Dedifferentiated amniotic fluid mesenchymal stem cell (primary cell): ENCODE results near the gene HOXC10.

Experiments used
- DNase-seq: peaks from one replicate; pipeline ENCODE4 v3.0.0-alpha.2; 2016; ENCODE audit errors: extremely low spot score

HOXC10 gene

DNA sequence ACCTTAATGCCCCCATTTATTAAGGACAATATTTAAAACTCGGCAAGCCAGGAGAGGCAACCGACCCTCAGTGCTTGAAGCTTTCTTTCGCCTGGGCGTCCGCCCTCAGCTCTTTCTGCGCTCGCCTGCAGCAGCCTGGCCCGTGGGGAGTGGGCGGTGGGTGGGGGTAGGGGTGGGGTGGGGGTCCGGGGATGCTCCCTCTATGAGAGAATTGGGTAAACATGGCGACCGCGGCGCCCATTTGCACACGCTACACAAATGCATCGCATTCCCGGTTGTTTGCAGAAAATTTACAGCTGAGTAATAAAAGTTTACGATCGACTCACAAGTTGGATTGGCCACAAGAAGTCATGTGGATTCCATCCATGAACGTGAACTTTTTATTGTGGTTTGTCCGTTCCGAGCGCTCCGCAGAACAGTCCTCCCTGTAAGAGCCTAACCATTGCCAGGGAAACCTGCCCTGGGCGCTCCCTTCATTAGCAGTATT lies 31.6 kb downstream of the HOXC10 start:
- no peak for DNase-seq

DNA sequence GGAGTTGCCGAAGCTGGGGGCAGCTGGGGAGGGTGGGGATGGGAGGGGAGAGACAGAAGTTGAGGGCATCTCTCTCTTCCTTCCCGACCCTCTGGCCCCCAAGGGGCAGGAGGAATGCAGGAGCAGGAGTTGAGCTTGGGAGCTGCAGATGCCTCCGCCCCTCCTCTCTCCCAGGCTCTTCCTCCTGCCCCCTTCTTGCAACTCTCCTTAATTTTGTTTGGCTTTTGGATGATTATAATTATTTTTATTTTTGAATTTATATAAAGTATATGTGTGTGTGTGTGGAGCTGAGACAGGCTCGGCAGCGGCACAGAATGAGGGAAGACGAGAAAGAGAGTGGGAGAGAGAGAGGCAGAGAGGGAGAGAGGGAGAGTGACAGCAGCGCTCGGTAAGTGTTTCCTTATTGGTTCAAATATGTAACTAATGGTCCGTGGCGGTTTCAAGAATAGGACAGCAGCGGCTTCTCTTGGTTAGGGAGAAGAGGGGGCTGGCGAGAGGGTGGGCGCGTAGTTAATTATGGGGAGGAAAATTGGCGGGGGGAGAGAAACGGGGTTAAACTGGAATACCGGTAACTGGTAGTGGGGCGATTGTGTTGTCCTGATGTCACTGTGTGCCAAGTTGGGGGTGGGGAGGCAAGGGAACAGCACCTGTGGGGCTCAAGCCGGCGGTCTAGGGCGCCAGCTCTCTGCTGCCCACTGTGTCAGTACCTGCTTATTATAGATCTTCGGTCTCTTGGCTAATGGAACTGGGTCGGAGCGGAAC lies 32.3 kb downstream of the HOXC10 start:
- DNase-seq, result no peak

DNA sequence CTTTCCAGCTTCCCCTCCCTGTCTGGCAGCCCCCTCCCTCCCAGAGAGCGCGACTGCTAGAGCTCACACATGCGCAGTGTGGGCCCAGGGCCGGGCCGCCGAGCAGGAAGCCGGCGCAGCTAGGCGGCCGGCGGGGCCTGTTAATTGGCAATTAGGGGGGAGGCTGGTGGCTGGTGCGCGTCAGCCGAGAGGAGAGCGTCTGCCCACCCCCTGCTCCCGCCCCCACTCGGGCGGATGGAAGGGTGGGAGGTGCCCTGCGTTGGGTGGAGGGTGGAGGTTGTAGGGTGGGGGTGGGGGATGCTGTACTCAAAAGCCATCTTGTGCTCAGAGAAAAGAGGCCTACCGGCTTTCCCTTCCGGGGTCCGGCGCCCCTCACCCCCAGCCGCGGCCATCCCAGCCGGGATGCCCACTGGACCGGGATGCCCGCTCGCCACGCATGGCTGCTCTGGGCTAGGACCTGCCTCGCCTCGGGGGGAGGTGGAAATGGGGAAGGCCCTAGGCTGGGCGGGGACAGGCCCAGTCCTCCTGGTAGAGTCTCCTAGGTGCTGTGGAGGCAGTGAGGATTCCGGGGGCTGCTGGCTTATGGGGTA lies 33.0 kb downstream of the HOXC10 start:
- DNase-seq, result no peak

DNA sequence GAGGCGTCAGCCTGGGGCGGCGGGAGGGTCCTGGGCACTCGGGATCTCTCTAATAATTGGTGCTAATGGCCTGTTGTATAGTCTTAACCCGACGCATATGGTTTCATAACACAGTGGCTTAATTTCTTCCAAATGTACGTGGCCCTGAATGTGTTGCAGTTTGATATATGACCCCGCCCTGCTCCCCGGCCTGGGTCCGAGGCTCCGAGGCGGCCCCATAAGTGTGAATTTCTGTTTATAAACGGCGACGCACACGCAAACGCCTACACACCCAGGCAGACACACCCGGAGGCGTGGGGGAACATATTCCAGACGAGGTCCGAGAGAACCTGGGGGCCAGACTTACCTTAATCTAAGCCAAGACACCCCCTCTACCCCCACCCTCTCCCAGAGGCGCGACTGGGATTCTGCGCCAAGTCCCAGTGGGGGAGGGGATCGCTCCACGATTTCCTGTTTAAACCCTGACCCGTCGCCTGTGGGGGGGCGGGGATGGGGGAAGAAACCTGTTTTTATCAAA lies 33.6 kb downstream of the HOXC10 start:
- no peak for DNase-seq

DNA sequence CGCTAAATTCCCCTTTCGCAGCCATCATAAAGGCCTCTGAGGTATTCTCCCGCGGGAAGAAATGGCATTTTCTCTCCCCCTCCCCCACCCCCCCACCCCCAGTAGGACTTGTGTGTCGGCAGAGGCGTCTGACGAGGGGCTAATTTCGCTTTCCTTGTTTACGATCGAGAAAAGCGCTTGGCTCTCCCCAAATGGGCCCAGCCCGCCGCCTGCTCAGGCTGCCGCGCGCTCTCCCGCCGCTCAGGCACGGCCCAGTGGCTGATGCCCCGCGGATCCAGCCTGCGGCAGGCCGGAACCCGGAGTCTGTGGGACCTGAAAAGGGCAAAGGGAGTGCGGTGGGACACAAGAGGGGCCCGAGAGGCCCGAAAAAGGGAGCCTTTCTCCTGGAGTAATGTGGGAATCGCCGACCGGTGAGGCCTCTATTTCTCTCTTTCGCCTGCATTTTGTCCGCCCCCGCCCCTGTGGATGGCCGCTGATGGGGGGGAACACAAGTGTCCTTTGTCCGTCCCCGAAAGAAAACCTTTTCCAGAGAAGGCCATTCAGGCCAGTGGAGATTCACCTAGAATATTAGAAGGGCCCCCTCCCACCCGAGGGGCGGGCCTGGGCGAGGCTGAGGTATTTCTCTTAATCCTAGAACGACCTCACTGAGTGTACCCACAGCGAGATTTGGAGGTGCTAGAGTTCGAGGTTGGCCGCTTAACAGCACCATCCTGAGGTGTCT lies 34.3 kb downstream of the HOXC10 start:
- no peak for DNase-seq

DNA sequence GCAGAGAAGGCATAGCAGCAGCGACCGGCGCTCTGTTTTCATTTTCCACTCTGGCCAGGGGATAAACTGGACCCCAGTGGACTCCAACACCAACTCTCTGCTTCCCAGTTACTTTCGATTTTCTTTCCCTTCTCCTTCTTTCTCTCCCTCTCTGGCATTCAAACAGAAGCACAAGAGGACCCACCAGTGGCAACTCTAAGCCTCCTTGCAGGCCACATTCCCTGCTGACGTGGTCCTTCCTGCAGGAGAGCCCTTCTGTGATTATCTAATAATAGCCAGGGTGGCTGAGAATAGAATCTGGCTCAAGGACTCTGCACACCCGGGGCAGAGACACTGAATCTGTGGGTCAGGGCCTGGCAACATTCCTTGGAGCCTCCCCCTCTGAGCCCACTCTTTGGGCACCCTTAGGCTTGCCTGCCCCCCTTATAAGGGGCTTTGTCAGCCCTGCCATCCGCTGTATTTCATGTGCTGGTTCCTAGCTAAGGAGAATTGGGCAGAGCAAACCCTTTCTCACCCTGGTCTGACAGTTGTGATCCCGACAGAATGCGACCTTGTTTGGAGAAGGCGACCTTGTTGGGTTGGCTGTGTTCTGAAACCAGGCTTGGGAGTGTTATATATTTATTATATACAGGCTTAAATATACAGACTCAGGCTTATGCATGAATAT lies 35.1 kb downstream of the HOXC10 start:
- DNase-seq, result no peak

DNA sequence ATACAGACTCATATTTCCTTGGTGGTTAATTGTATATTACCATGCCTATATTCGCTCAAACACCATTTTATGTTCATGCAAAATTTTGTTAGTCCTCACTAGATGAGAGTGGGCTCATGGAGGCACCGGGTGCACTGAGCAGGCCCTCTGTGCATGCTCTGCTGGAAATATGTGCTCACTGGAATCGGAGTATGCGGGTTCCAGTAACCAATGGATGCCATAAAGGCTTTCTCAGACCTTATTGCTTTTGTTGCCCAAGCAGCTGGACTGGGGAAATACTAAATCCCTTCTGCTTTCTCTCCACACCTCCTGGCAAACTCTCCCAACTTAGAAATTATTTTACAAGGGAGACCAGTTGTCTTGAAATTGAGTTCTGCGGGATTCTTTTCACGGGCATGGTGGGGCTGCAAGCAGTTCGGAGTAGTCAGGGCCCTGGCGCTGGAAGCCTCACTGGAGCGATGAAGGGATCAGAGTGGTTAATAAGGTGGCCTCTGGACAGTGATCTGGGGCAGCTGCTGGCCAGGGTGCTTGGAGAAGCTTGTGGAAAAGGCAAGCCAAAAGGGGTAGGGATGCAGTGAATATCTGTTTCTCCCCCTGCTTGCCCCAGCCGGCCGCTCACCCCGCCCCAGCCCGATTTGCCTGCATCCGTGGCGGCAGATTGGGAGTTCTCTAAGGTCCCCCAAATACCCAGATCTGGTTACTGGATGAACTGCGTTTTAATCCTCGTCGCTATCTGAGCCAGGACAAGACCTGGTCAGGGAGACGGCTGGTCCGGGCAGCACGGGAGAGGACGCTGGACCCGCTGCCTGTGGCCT lies 35.9 kb downstream of the HOXC10 start:
- no peak for DNase-seq

DNA sequence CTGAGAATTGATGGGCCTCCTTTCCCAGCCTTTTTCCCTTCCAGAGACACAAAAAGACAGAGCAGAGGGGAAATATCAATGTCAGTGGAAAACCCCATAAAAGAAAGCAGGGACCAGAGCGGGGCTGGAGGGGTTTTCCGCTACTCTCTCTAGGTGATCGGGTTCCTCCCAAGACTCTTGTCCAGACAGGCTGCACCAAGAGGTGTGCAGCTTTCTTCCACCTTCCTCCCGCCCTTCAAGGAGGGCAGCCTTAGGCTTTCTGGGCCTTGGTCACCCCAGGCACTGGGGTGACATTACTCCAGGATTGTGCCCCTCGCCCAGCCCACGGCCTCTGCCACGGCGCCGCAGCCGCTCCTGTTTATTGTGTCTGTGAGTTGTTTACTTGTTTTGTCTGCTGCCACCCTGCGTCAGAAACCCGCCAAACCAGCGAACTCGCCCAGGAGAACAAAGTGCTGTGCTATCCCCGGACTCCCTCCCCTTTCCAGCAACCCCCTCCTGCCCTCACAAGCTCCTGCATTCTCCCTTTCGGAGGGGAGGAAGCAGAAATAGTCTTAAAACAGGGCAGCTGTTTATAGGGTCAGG lies 36.6 kb downstream of the HOXC10 start:
- DNase-seq, result no peak

DNA sequence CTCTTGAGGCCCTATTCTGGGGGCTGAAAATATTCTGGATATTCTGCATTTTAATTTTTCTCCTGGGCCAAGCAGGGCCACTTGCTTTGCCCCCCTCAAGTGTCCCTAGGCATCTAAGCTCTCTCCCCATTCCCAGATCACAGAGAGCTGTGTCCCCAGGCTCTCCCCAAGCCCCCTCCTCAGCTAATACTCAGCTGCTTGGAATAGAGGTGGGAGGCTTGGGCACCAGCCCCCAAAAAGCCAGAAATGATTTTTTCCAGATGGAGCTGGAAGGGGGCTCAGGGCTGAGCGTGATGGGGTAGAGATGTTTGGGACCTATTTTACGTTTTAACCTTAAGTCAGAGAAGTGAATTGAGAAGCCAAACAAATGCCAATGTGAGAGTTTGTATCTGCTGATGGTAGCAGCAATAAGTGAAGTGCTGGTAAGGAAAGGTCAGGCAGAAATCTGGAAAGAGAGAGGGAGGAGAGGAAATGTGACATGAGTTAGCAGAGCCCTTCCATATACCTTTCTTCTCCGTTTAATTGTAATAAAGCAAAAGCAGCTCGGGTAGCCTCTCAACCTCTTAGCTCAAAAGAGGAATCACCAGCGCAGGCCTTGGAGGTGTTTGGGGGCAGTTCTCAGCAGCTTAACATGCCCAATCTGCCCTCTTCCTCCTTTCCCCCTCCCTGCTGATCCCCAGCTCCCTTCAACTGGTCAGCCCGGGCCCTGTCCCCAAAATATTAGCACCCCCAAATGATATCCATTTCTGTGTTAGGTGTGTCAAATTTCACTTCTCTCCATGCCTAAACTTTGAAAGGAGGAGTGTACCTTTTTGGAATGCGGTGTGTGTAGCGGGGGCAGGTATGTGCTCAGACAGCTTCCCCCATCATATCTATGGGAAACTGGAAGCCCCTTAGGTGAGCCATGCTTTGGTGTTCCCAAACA lies 38.3 kb downstream of the HOXC10 start:
- DNase-seq, result no peak

DNA sequence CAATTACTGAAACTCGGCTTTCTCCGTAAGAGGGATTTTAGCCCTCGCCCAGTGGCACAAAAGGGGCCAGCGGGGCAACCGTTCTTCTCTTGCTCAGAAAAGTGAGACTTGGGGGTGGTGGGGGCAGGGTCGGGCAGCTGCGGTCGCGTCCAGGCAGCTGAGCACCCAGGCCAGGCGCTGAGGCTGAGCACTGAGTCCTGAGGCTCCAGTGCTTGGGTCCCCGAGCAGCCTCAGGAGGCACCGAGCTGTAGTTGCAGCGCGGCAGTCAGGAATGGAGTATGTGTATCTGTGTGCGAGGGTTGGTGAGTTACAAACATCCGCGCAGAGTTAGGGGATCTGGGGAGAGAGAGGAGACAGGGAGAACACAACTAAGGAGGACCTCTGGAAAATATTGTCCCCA lies 39.2 kb downstream of the HOXC10 start:
- no peak for DNase-seq

DNA sequence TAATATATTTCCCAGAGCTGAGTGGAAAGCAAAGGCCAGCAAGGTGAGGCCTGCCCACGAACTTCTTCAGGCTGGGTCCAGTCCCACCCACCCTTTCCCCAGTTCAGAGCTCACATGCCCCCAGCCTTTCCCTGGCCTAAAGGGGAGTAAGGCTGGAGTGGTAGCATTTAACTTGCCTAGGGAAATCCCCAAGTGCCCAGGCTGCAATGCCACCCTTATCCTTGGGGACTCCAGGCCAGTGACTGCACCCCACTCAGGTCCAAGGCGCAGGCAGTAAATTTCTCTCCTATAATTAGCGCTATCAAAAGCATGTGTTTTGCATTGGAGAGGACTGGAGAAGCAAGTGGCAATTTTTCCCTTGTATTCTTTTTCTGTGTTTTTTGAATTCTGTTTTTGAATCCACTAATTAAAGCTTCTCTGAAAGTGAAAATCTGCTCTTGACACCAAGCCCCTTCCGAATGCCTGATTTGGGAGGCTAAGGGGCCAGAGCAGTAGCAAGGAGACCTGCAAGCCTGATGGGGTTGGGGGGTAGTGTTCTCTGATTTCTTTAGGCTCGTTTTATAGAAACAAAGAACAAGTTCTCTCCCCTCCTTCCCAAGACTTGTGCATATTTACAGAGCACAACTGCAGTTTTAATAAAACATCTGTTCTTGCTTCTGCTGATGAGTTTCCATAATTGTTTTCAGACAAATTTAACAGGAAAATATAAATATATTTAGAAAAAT lies 39.8 kb downstream of the HOXC10 start:
- no peak for DNase-seq

DNA sequence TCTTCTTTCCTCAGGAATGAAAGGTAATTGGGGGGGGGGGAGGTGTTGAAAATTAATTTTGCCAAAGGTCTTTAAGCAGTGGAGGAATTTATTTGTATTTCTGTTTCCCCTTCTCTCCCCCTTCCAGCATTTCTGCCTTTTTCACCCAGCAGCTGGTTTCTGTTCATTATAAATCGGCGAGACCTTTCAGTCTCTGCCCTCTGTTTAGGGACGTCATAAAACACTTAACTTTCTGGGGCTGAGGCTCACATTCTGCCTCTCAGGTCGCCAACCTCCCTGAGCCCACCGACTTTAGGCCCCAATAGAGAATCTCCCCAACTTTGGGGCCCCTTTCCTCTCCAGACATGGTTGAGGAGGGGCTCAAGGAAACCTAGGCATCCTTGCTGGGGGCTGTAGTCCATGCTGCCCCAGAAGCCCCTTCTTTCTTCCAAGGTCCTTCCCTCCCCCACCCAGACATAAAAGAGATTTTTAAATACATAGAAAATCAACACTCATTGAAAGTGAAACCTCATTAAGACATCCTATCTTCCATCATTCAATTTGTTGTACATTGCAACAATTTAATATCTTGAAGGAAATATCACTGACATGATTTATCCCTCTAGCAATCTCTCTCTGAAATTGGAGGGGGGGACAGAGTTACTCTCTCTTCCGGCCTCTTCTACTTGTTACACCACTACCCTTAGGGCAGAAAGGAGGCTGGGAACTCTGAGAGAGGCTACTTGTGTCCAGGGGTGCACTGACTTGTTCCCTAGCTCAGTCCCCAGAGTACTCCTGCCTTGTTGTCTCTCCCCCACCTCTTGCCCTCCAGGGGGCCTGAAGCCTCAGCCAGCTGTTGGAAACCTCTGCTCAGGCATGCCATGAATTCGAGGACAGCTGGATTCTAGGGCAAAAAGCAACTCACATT lies 40.8 kb downstream of the HOXC10 start:
- no peak for DNase-seq

DNA sequence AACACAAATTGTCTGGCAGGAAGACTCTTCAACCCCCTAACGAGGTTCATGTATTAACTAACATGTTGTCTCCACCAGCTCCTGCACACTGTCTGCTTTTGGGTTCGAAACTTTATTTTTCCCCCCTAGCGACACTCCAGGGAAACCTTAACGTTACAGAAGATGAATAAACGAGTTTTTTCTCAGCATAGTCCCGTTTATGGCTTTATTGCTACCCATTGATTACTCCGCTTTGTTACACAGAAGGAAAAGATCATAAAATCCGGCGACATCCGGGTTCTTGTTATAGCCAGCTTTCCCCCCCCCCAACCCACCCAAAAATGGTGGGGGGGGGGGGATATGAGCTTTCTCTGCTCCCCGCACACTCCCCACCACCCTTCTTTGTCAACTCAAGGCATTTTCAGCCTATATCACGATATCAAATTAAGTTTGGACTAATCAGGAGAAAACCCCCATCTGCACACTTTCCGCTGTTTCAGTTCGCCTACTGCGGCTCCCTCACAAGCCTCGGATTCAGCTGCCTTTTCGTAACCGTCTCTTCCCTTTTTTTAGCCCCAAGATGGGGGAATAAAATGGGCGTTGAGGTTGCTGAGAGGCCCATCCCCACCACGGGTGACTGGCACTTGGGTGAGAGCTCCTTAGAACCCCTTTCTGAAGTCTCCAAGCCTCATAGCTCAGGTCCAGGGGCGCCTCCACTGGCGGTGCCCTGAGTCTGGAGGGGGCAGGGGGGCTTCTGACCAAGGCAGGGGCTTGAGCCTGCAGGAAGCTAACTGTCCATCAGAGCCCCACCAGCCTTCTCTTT lies 41.9 kb downstream of the HOXC10 start:
- no peak for DNase-seq

DNA sequence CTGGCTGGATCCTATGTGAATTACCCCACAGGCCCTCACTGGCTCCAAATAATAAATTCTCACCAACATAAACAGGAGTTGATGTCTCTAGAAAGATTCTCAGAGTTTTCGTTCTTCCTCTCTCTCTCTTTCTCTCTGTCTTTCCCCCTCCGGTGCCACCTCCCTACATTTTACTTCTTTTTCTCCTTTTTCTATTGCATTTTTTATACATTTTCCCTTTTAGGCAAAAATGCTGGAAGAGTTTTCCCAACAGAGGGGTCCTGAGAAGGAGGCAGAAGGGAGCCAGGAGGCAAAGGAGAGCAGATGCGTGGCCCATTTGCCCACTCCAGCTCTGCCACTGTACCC lies 42.5 kb downstream of the HOXC10 start:
- no peak for DNase-seq

DNA sequence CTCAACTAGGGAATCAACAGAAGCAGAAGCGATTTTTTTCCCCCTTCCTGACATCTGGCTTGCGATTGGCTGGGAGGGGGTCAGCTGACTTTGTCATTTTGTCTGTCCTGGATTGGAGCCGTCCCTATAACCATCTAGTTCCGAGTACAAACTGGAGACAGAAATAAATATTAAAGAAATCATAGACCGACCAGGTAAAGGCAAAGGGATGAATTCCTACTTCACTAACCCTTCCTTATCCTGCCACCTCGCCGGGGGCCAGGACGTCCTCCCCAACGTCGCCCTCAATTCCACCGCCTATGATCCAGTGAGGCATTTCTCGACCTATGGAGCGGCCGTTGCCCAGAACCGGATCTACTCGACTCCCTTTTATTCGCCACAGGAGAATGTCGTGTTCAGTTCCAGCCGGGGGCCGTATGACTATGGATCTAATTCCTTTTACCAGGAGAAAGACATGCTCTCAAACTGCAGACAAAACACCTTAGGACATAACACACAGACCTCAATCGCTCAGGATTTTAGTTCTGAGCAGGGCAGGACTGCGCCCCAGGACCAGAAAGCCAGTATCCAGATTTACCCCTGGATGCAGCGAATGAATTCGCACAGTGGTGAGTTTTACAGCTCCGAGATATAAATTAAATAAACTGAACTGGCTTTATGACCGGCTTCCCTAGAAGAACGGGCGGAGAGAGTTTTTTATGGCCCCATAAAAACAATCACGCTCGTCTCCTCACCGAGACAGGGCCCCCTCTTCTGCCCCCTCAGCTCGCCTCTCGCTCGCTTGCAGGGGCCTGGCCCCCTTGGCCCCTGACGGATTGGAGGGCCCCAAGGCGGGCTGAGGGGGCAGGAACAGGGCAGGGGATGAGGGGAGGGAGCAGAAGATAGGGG lies 43.6 kb downstream of the HOXC10 start, which contains the start of gene HOXC6:
HOXC6 (plus strand) TSS at position 127 of the 888 bp plus-strand sequence; CDS start at position 209, 82 bp downstream.
- no peak for DNase-seq
